HG03159 (cell line): Measurements from ENCODE around the gene KIT.

ENCODE experiments used
- ATAC-seq: cut with Tn5 transposase; IDR thresholded peaks from one replicate; pipeline ENCODE4 v1.9.1; 2021; ENCODE audit warnings: mild to moderate bottlenecking, moderate library complexity; ENCODE audit not compliant: unreplicated experiment

Gene KIT

DNA sequence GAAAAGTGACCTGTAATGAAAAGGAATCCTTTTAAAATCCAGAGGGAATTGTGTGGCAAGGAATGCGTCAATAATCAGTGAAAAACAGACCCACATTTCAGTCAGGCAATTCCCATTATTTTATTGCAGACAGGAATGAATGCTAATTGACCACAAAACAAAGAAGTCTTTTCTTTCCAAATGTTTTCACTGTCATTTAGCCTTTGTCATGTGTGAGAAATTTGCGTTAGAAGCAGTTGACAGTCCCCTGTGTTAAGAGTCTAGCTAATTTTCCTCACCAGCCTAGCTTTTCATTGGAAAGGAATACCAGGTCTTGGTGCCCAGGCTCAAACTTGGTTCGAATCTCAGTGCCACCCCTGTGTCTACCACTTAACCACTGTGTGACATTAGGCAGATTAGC is 83.4 kb downstream of the KIT start:
- ATAC-seq, result no peak

DNA sequence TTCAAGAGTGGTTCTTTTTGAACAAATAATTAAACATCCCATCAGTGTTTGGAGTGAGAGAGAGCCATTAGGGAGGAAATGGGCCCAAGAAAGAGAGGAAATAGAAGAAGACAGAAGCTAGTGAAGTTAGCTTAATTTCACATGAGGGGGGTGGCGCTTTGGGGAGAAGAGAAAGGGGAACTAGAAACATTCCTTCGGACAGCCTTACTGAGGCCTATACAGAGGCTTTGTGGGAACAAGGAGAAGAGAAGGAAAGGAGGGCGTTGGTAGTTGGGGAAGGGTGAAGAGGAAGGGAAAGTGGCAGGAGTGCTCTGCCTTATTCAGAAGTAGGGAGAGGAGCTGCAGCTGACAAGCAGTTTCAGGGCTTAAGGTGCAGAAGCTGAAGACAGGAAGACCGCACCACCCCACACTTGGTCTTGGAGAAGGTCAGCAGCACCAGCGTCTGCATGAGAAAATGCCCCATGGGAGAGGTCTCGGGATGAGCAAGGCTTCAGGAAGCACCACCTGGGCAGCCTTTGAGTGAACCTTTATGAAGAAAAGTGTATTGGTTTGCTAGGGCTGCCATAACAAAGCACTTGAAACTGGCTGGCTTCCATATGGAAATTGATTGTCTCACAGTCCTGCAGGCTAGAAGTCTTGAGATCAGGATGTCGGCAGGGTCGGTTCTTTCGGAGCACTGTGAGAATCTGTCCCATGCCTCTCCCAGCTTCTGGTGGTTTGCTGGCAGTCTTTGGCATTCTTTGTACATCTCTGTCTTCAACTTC is 85.1 kb downstream of the KIT start:
- no peak for ATAC-seq

DNA sequence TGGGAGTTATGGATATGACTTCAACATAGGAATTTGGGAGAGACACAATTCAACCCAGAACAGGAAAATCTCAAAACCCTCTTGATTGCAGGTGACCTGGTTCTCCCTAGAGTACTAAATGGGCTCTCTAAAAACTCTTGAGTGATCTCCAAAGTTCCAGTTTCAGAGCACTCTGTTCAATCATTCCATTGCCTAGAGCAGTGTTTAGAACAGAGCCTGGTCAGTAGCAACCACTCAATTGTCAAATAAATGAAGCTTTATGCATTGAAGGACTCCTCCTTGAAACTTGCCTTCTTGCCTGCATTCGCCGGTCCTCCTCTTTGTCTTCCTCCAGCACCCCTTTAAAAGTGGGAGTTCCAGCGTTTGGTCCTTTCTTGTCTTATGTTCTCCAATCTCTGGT is 85.8 kb downstream of the KIT start:
- ATAC-seq, result no peak

DNA sequence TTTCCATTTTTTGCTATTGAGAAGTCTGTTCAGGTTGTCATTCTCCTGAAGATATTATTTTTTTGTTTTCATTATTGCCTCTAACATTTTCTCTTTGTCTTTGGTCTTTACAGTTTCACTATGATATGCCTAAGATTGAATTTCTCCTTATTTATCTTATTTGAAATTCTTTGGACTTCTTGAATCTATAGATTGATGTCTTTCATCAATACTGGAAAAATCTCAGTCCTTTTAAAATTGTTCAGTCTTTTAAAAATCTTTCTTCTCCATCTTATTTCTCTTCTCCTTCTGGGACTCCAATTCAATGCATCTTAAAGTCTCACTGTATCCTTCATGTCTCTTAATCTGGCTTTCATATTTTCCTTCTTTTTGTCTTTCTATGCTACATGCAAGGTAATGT is 86.7 kb downstream of the KIT start:
- ATAC-seq, result no peak

DNA sequence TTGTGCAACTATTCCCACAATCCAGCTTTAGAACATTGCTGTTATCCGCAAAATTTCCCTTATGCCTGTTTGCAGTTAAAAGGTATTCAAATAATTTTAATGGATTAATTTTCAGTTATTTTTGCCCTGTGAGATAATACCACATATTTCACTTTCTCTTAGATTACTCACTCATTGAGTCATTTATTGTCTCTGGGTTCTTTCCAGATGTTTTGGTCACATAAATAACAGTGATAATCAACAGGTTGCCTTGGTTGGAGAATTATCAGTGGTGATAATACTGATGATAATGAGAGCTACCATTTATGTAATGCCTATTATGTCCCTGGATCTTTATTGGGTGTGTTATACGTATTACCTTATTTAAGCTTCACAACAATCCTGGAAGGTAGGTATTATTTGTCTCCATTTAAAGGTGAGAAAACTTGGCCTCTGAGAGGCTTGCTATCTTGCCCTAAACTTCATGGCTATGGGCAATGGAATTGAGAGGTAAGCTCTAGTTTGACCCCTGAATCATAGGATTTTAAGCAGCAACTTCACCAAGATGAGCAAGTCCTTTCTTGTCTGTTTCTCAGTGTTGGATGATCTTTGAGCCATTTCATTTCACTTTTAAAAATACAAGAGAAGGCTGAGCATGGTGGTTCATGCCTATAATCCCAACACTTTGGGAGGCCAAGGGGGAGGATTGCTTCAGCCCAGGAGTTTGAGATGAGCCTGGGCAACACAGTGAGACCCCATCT is 87.4 kb downstream of the KIT start:
- no peak for ATAC-seq

DNA sequence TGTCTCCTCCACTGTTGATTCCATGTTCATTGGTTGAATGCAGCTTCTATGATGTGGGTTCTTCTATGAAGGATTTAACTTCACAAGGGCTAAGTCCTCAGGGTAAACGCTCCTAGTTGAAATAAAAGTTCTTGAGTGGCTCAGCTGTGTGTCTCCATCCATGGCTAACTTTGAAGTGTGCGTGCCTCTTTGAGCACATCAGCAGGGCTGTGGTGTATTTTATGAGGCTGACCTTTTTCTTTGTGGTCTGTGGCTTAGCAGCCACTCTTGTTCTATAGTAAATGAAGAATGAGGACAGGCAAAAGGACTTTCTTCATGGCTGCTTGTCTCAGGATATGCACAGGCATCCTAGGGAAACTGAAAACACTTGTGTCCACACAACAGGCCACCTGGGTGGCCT is 88.5 kb downstream of the KIT start:
- peak; percentile 63 for ATAC-seq

DNA sequence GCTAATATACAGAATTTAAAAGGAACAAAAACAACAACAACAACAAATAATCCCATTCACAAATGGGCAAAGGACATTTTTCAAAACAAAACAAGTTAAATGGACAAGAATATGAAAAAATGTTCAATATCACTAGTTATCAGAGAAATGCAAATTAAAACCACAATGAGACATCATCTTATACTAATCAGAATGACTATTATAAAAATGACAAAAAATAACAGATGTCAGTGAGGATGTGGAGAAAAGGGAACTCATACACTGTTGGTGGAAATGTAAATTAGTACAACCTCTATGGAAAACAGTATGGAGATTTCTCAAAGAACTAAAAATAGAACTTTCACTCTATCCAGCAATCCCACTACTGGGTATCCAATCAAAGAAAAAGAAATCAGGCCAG is 92.6 kb downstream of the KIT start:
- no peak for ATAC-seq

DNA sequence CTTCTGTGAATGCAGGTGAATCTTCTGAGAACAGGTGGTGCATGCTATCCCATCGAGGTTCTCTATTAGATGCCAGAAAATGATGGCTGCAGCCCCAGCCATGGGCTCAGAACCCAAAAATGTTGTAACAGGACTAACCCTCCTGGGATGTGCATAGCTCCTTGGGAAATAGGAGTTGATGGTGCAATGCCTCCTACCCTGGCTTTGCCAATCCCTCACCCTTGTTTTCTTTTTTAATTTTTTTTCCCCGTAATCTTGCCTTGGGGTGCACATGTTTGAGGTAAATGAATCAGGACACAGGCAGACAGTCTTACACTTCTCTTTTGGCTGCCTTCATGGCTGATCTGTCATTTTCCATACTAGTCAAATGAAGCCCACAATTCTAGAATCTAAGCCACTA is 96.6 kb downstream of the KIT start:
- ATAC-seq, result no peak

DNA sequence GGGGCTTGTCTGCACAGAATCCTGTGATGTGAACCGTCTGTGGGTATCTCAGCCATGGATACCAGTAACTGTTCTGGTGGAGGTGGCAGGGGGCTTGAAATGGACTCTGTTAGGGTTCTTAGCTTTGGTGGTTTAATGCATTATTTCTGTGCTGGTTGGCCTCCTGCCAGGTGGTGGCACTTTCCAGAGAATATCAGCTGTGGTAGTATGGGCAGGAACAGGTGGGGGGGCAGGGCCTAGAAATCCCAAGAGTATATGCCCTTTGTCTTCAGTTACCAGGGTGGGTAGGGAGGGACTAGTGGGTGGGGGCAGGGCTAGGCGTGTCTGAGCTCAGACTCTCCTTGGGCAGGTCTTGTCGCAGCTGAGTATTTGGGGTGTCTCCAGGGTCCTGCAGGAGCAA is 106.7 kb downstream of the KIT start:
- ATAC-seq, result no peak

DNA sequence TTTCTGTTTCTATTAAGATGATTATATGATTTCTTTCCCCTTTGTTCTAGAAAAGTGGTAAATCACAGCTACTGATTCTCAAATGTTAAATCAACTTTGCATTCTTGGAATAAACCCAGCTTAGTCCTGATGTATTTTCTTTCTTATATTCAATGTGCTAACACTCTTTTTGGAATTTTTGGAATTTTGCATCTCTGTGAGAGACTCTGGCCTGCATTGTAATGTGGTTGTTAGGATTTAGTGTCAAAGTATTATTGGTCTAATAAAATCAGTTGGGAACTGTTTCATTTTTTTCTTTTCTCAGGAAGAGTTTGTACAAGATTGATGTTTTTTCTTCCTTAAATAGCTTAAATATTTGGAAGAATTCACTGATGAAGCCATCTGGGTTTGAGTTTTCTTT is 109.6 kb downstream of the KIT start:
- no peak for ATAC-seq

DNA sequence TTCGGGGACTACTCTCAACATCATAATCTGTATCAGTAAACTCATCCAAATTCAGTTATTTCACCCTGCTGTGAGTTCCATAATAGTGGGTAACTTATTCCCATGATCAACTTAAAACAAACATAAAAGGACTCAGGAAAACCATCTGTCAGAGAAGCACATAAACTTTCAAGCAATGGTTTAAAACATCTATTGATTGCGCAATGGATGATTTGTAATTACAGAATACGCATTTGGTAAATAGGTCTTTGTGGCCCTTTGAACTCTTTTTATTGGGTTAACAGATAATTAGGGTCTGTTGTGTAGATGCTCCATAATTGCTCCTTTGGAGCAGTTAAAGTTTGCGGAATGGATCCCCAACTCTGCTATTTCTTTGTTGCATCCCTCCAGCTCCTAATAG is 115.3 kb downstream of the KIT start:
- ATAC-seq, result no peak

DNA sequence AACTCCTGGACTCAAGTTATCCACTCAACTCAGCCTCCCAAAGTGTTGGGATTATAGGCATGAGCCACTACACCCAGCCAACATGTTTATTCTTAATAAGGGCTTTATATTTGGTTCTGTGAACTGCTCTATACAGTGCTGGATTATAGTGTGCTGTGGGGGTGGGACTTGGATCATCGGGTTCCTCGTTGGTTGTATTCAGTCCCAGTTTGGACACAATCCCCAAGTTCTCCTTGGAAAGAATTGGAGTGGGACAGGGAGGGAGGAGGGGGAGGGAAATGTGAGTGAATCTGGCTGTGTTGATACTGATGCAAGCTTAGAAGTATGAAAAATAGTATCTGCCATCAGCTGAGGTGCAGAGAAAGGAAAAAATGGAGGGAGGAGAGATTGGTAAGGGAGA is 121.3 kb downstream of the KIT start:
- ATAC-seq, result no peak

DNA sequence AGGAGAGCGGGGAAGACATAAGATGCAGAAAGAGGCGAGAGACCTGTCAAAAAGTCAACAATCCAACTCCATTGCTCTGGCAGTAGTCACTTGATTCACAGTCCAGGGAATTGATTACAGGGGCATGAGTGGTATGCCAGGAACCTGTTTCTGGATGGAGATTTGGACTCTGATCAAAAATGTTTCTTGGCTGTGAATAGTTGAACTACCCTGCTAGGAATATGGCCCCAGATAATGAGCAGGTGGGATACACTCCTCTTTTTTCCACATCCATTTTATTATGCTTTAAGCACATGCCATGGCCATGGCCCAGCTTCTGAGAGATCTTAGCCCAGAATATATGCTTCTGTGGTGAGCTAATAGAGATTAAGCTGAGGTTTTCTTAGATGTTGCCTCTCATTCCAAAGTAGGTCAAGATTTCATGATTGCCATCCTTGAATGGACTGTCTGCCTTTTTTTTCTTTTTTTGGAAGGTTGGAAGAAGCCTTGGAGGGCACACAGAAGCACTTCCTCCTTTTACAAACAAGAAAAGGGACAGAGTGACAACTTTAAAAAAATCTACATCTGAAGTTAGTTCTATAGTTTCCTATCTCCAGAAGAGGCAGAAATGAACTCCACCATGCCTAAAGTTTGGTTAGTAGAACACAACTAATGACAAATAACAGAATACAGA is 121.9 kb downstream of the KIT start:
- no peak for ATAC-seq

DNA sequence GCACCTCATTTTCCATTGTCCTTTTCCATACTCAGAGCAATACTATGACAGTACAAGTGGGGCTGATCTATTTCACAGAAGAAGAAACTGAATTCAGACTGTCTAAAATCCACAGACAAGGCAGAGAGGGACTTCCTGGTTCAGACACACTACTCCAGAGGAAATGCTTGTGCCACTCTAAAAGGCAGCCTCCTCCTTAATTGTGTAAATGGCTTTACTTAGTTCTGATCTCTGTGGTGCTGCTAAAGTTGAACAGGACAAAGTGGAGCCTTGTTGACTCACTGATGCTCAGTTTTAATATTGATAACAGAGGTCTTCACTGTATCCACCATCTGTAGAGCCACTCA is 122.4 kb downstream of the KIT start:
- ATAC-seq, result no peak

DNA sequence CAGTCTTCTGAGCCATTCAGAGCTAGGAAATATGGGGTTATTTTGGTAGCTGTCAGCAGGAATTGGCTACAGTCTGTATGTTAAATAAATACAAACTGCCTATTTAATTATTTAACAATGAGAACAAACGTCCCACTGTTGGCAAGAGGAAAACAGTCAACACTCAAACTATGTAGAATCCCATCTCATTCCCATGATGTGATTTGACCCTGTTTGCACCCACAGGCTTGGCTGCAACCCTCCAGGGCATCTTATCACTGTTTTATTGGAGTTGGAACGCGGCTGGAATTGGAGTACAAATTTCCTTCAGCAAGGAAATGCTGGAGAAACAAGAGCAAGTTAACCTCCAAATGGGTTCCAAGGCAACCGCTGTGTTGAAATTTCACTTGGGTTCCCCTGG is 124.0 kb downstream of the KIT start:
- ATAC-seq, result no peak

DNA sequence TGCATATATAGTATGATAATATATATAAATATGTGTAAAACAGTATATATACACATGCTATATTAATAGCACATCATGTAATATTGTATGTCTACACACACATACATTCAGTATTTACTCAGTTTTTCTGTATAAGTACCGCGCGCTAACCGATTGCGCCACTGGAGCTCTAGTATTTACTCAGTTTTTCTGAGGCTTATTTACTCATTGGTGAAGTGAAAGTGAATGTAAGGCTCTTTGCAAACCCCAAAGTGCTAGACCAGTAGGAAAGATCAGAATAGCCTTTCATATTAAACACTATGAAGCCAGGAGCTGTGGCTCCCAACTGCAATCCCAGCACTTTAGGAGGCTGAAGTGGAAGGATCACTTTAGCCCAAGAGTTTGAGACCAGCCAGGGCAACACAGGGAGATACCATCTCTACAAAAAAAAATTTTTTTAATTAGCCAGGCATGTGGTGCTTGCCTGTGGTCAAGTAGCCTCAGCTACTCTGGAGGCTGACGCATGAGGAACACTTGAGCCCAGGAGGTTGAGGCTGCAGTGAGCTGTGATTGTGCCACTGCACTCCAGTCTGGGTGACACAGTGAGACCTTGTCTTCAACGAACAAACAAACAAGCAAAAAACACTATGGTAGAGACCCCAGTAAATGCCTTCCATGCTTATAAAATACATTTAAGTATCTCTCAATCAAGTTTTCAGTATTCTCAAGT is 125.8 kb downstream of the KIT start:
- no peak for ATAC-seq

DNA sequence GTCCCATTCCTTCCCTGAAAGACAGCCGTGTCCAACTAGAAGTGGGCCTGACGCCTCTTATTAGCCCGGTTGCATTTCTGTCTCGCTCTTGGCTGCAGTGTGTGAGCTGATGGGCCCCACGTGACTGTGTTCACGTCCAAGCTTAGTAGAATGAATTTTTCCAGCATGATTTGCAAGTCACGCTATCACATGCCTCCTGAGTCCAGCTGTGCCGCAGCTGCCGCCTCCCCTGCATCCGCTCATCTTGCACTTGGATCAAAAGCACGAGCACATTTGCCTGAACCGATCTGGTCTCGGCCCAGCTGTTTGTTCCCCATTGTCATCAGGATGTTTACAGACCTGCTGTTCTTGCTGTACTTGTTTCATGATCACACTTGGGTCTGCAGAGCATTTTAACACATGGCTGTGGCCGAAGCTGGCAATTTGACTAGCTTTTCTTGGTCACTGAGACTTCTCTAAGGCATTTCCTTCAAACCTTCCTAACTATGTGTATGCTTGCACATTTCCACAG is 126.5 kb downstream of the KIT start:
- ATAC-seq, result no peak
